OCI-LY1 (cell line): ENCODE measurements around the gene PKNOX2.

Source experiments
- H2AFZ ChIP-seq: fragments of 200-600 bp; sonication (generic), shearing (Covaris generic); 2 replicates; pipeline ENCODE4 v1.6.0; 2014; ENCODE audit warnings: antibody characterized with exemption, mild to moderate bottlenecking, low read length
- H3F3A ChIP-seq: fragments of 200-600 bp; sonication (generic), shearing (Covaris generic); 2 replicates; pipeline ENCODE4 v1.6.0; 2014; ENCODE audit warnings: mild to moderate bottlenecking, antibody characterized with exemption, low read length, moderate library complexity; ENCODE audit not compliant: insufficient read depth
- H3K27ac ChIP-seq: fragments of 200-600 bp; sonication (generic); 2 replicates; pipeline ENCODE4 v1.5.1; 2014; ENCODE audit warnings: low read length, mixed run types, mild to moderate bottlenecking, low read depth; ENCODE audit not compliant: poor library complexity, severe bottlenecking
- H3K27me3 ChIP-seq: fragments of 200-600 bp; sonication (generic); 2 replicates; pipeline ENCODE4 v1.6.0; 2014; ENCODE audit warnings: antibody characterized with exemption, mild to moderate bottlenecking, low read length, moderate library complexity; ENCODE audit not compliant: insufficient read depth
- H3K36me3 ChIP-seq: fragments of 200-600 bp; sonication (generic); 2 replicates; pipeline ENCODE4 v1.6.1; 2014; ENCODE audit warnings: mild to moderate bottlenecking, antibody characterized with exemption, low read length, moderate library complexity, mixed read lengths; ENCODE audit not compliant: insufficient read depth
- H3K4me1 ChIP-seq: fragments of 200-600 bp; sonication (generic); 2 replicates; pipeline ENCODE4 v1.5.1; 2014; ENCODE audit warnings: mild to moderate bottlenecking, low read length, moderate library complexity; ENCODE audit not compliant: insufficient read depth, severe bottlenecking
- H3K4me2 ChIP-seq: fragments of 200-600 bp; sonication (generic), shearing (Covaris generic); 2 replicates; pipeline ENCODE4 v1.6.1; 2014; ENCODE audit warnings: low read length
- H3K4me3 ChIP-seq: fragments of 200-600 bp; sonication (generic); 2 replicates; pipeline ENCODE4 v1.5.1; 2014; ENCODE audit warnings: low read length, low read depth, mild to moderate bottlenecking, mixed read lengths; ENCODE audit not compliant: poor library complexity, severe bottlenecking
- H3K79me2 ChIP-seq: fragments of 200-600 bp; shearing (Covaris generic); 2 replicates; pipeline ENCODE4 v1.6.1; 2016; ENCODE audit warnings: mixed run types, low read length, mixed read lengths; ENCODE audit not compliant: insufficient read depth
- H3K9ac ChIP-seq: fragments of 200-600 bp; sonication (generic), shearing (Covaris generic); 2 replicates; pipeline ENCODE4 v1.6.1; 2014; ENCODE audit warnings: mild to moderate bottlenecking, low read length, mixed read lengths
- H3K9me2 ChIP-seq: fragments of 200-600 bp; sonication (generic), shearing (Covaris generic); 2 replicates; pipeline ENCODE4 v1.6.1; 2014; ENCODE audit warnings: low read depth, mild to moderate bottlenecking, low read length, mixed read lengths
- H3K9me3 ChIP-seq: fragments of 200-600 bp; shearing (Covaris generic); 2 replicates; pipeline ENCODE4 v1.6.1; 2014; ENCODE audit warnings: low read length, mixed read lengths
- H4K20me1 ChIP-seq: fragments of 200-600 bp; sonication (generic), shearing (Covaris generic); 2 replicates; pipeline ENCODE4 v1.6.0; 2016; ENCODE audit warnings: mild to moderate bottlenecking, low read length; ENCODE audit not compliant: insufficient read depth
- CTCF ChIP-seq: fragments of 200-600 bp; sonication (generic), shearing (Covaris generic); IDR thresholded peaks from 2 replicates; pipeline ENCODE4 v1.5.1; 2017; ENCODE audit warnings: mild to moderate bottlenecking, antibody characterized with exemption, low read length, moderate library complexity, mixed read lengths
- EZH2 ChIP-seq: fragments of 200-600 bp; sonication (generic), shearing (Covaris generic); IDR thresholded peaks from 2 replicates; pipeline ENCODE4 v1.8.0; 2017; ENCODE audit warnings: borderline replicate concordance, mixed run types, mild to moderate bottlenecking, antibody characterized with exemption, low read length, moderate library complexity, mixed read lengths

The PKNOX2 gene

GRCh38 chr11:125448136-125448535 is 283.6 kb downstream of the PKNOX2 start:
- Histone ChIP-seq H3K9me2 (no peaks in the 10 kb centered on the region), H3K27ac (no peak overlapping the region), H3K27me3 (no peaks in the 10 kb centered on the region), H3K4me1 (no peaks in the 10 kb centered on the region), H3K79me2 (no peaks in the 10 kb centered on the region), H3K36me3 (no peaks in the 10 kb centered on the region), H3K9me3 (no peaks in the 10 kb centered on the region), H3K4me2 (no peak overlapping the region), H3F3A (no peaks in the 10 kb centered on the region), H4K20me1 (no peaks in the 10 kb centered on the region), H2AFZ (no peak overlapping the region), H3K4me3 (no peak overlapping the region), H3K9ac (no peak overlapping the region)
- TF ChIP-seq CTCF (no peak), EZH2 (no peak)

- Histone ChIP-seq H3K27ac (no peak overlapping the region), H3K4me3 (no peak overlapping the region), H2AFZ (no peak overlapping the region), H3K9ac (no peak overlapping the region), H3K9me3 (no peaks in the 10 kb centered on the region), H3K4me1 (no peaks in the 10 kb centered on the region), H3F3A (no peaks in the 10 kb centered on the region), H4K20me1 (no peaks in the 10 kb centered on the region), H3K36me3 (no peaks in the 10 kb centered on the region), H3K79me2 (no peaks in the 10 kb centered on the region), H3K4me2 (no peak overlapping the region), H3K27me3 (no peaks in the 10 kb centered on the region), H3K9me2 (no peaks in the 10 kb centered on the region)
- TF ChIP-seq CTCF (no peak), EZH2 (no peak)
Observed at GRCh38 chr11:125449565-125449964, 285.0 kb downstream of the PKNOX2 start.

- H3K27me3 ChIP-seq: no peaks in the 10 kb centered on the region
- no peak overlapping the region for H3K27ac ChIP-seq
- H3K9me2 ChIP-seq: no peaks in the 10 kb centered on the region
- no peaks in the 10 kb centered on the region for H3K9me3 ChIP-seq
- H3K4me2 ChIP-seq: no peak overlapping the region
- no peaks in the 10 kb centered on the region for H3K79me2 ChIP-seq
- TF ChIP-seq EZH2 (no peak), CTCF (no peak)
- no peaks in the 10 kb centered on the region for H3K36me3 ChIP-seq
- H3F3A ChIP-seq: no peaks in the 10 kb centered on the region
- H3K4me3 ChIP-seq: no peak overlapping the region
- no peaks in the 10 kb centered on the region for H3K4me1 ChIP-seq
- no peaks in the 10 kb centered on the region for H4K20me1 ChIP-seq
- H3K9ac ChIP-seq: no peak overlapping the region
- no peak overlapping the region for H2AFZ ChIP-seq
Observed at GRCh38 chr11:125451400-125452124, 287.0 kb downstream of the PKNOX2 start.
